WTC11 (cell line): ENCODE data around the gene KCNIP3. TPM values are rescaled to one million over a fixed set of nuclear protein-coding genes. Genes with fewer than 3 reads are reported as not detected.

Experiments used
- ATAC-seq: fragments of 200-7000 bp; cut with Tn5 transposase; 2 replicates; pipeline ENCODE4 v1.10.0; 2021; ENCODE audit warnings: mild to moderate bottlenecking, moderate library complexity
- CTCF ChIA-PET: fragments of 300-600 bp; sonication (Branson Sonifier 250); formaldehyde crosslinking; loops from one replicate; lab custom pipeline; 2021; ENCODE audit warnings: antibody characterized with exemption; lab: Charles Lee
- POLR2A ChIA-PET: fragments of 350-600 bp; sonication (Branson Sonifier 250); formaldehyde crosslinking; loops from one replicate; lab custom pipeline; 2021; ENCODE audit warnings: antibody characterized with exemption; lab: Charles Lee
- DNase-seq: peaks from one replicate; pipeline ENCODE4 v3.0.0; 2021; ENCODE audit warnings: low spot score
- H3K27ac Mint-ChIP-seq: 2 replicates; pipeline ENCODE4 v1.8.0; 2021; ENCODE audit warnings: mixed read lengths
- H3K27me3 Mint-ChIP-seq: 2 replicates; pipeline ENCODE4 v1.8.0; 2021; ENCODE audit warnings: low read depth, mild to moderate bottlenecking, moderate library complexity, mixed read lengths
- H3K36me3 Mint-ChIP-seq: 2 replicates; pipeline ENCODE4 v1.8.0; 2021; ENCODE audit warnings: mixed read lengths
- H3K4me1 Mint-ChIP-seq: 2 replicates; pipeline ENCODE4 v1.8.0; 2022; ENCODE audit warnings: mixed read lengths
- H3K4me3 Mint-ChIP-seq: 2 replicates; pipeline ENCODE4 v1.8.0; 2021; ENCODE audit warnings: mild to moderate bottlenecking, moderate library complexity, mixed read lengths
- H3K9me3 Mint-ChIP-seq: 2 replicates; pipeline ENCODE4 v1.8.0; 2021; ENCODE audit warnings: mixed read lengths
- AFF4 ChIP-seq: sonication (generic); formaldehyde crosslinking; IDR thresholded peaks from 2 replicates; pipeline ENCODE4 v1.8.1; 2023; ENCODE audit warnings: mild to moderate bottlenecking, missing genetic modification reagents, borderline replicate concordance
- ARID4B ChIP-seq: sonication (generic); formaldehyde crosslinking; IDR thresholded peaks from 2 replicates; pipeline ENCODE4 v1.8.0; 2023; ENCODE audit warnings: missing genetic modification reagents, mild to moderate bottlenecking, borderline replicate concordance
- ATF2 ChIP-seq: sonication (generic); formaldehyde crosslinking; IDR thresholded peaks from 2 replicates; pipeline ENCODE4 v1.8.1; 2022; ENCODE audit warnings: low read depth, missing genetic modification reagents, borderline replicate concordance
- CREM ChIP-seq: sonication (generic); formaldehyde crosslinking; IDR thresholded peaks from 2 replicates; pipeline ENCODE4 v1.8.1; 2022; ENCODE audit warnings: mild to moderate bottlenecking, missing genetic modification reagents, moderate library complexity
- E2F1 ChIP-seq: sonication (generic); formaldehyde crosslinking; IDR thresholded peaks from 2 replicates; pipeline ENCODE4 v1.8.0; 2022; ENCODE audit warnings: mild to moderate bottlenecking, missing genetic modification reagents
- ETV6 ChIP-seq: sonication (generic); formaldehyde crosslinking; IDR thresholded peaks from 2 replicates; pipeline ENCODE4 v1.8.1; 2022; ENCODE audit warnings: mild to moderate bottlenecking, missing genetic modification reagents
- MLX ChIP-seq: sonication (generic); formaldehyde crosslinking; IDR thresholded peaks from 2 replicates; pipeline ENCODE4 v1.8.1; 2023; ENCODE audit warnings: mild to moderate bottlenecking, missing genetic modification reagents, moderate library complexity
- MYBL2 ChIP-seq: sonication (generic); formaldehyde crosslinking; IDR thresholded peaks from 2 replicates; pipeline ENCODE4 v1.8.1; 2023; ENCODE audit warnings: mild to moderate bottlenecking, moderate library complexity, missing genetic modification reagents
- NR1H2 ChIP-seq: sonication (generic); formaldehyde crosslinking; IDR thresholded peaks from 2 replicates; pipeline ENCODE4 v1.9.0; 2021; ENCODE audit warnings: mild to moderate bottlenecking, moderate library complexity, missing genetic modification reagents
- RELA ChIP-seq: sonication (generic); formaldehyde crosslinking; IDR thresholded peaks from 2 replicates; pipeline ENCODE4 v1.8.1; 2022; ENCODE audit warnings: missing genetic modification reagents, mild to moderate bottlenecking, borderline replicate concordance
- SP1 ChIP-seq: sonication (generic); formaldehyde crosslinking; conservative IDR thresholded peaks from 2 replicates; pipeline ENCODE4 v1.8.1; 2022; ENCODE audit warnings: missing genetic modification reagents
- TCF7 ChIP-seq: sonication (generic); formaldehyde crosslinking; IDR thresholded peaks from 2 replicates; pipeline ENCODE4 v1.8.0; 2022; ENCODE audit warnings: mild to moderate bottlenecking, low read depth, missing genetic modification reagents, moderate library complexity
- TEAD1 ChIP-seq: sonication (generic); formaldehyde crosslinking; IDR thresholded peaks from 2 replicates; pipeline ENCODE4 v1.8.0; 2022; ENCODE audit warnings: mild to moderate bottlenecking, missing genetic modification reagents
- ZNF232 ChIP-seq: sonication (generic); formaldehyde crosslinking; IDR thresholded peaks from 2 replicates; pipeline ENCODE4 v1.8.0; 2022; ENCODE audit warnings: mild to moderate bottlenecking, missing genetic modification reagents
- ZNF281 ChIP-seq: sonication (generic); formaldehyde crosslinking; IDR thresholded peaks from 2 replicates; pipeline ENCODE4 v1.8.0; 2023; ENCODE audit warnings: mild to moderate bottlenecking, missing genetic modification reagents
- ZSCAN18 ChIP-seq: fragments of 250-450 bp; sonication (Bioruptor Pico); IDR thresholded peaks from 2 replicates; pipeline ENCODE4 v2.1.2; 2022; ENCODE audit warnings: mild to moderate bottlenecking, moderate library complexity
- total RNA-seq: library from RNA; stranded (reverse); gene quantifications from 3 replicates; pipeline ENCODE4 v1.2.3, GENCODE V29; 2021

KCNIP3 gene
- total RNA-seq, 1 experiment from 2014 or later, result 2.1 TPM

GRCh38 chr2:95387358-95387757 lies 90.2 kb downstream of the KCNIP3 start:
- no peak for TF ChIP-seq TEAD1
- TF ChIP-seq CREM (CRISPR knock-in tag), result no peak
- TF ChIP-seq RELA (CRISPR knock-in tag), result no peak
- Mint-ChIP-seq H3K4me1 (no peaks in the 10 kb centered on the region), H3K9me3 (no peaks in the 10 kb centered on the region), H3K36me3 (no peaks in the 10 kb centered on the region), H3K4me3 (no peak overlapping the region), H3K27ac (no peak overlapping the region), H3K27me3 (peaks cover 18% of the 10 kb centered on the region)
- no peak for DNase-seq
- no peak for ATAC-seq
- POLR2A ChIA-PET, result no interaction called here
- CTCF ChIA-PET, result interaction anchor here (0.9 to 3.3 kb wide), 5 partner anchors 8 to 155 kb away, joined by 3 to 88 read pairs (median 47); partner anchors contain the start of gene FAHD2A

GRCh38 chr2:95388091-95388692 lies 91.0 kb downstream of the KCNIP3 start:
- Mint-ChIP-seq H3K4me3 (no peak overlapping the region), H3K27ac (no peak overlapping the region), H3K27me3 (peaks cover 18% of the 10 kb centered on the region), H3K36me3 (no peaks in the 10 kb centered on the region), H3K4me1 (no peaks in the 10 kb centered on the region), H3K9me3 (no peaks in the 10 kb centered on the region)
- ChIA-PET POLR2A (no interaction called here), CTCF (interaction anchor here (0.7 to 3.3 kb wide), 18 partner anchors 9 to 634 kb away, joined by 3 to 88 read pairs (median 8); partner anchors contain the start of genes ANKRD36C and FAHD2A)
- ATAC-seq, result no peak
- DNase-seq, result no peak
- no peak for TF ChIP-seq NR1H2 (CRISPR knock-in tag)
- TF ChIP-seq ARID4B (CRISPR knock-in tag), result no peak
- TF ChIP-seq ZSCAN18 (CRISPR knock-in tag), result no peak
- TF ChIP-seq ZNF281 (CRISPR knock-in tag), result no peak
- TF ChIP-seq E2F1, result no peak
- TF ChIP-seq ATF2 (CRISPR knock-in tag), result no peak
- TF ChIP-seq AFF4 (CRISPR knock-in tag), result no peak
- no peak for TF ChIP-seq MYBL2 (CRISPR knock-in tag)
- TF ChIP-seq MLX (CRISPR knock-in tag), result no peak
- no peak for TF ChIP-seq SP1 (CRISPR knock-in tag)
- no peak for TF ChIP-seq ZNF232 (CRISPR knock-in tag)
- TF ChIP-seq TCF7 (CRISPR knock-in tag), result no peak
- no peak for TF ChIP-seq ETV6 (CRISPR knock-in tag)
